ENCODE results near the gene STK16. TPM values are rescaled to one million over a fixed set of nuclear protein-coding genes. Genes with fewer than 3 reads are reported as not detected.

STK16 gene
- total and polyA plus RNA-seq, 2 of the 13 experiments (the other 11 are each of a cell fraction or from before 2014, with no cell fraction given) = 28.0 to 50.9 TPM

DNA sequence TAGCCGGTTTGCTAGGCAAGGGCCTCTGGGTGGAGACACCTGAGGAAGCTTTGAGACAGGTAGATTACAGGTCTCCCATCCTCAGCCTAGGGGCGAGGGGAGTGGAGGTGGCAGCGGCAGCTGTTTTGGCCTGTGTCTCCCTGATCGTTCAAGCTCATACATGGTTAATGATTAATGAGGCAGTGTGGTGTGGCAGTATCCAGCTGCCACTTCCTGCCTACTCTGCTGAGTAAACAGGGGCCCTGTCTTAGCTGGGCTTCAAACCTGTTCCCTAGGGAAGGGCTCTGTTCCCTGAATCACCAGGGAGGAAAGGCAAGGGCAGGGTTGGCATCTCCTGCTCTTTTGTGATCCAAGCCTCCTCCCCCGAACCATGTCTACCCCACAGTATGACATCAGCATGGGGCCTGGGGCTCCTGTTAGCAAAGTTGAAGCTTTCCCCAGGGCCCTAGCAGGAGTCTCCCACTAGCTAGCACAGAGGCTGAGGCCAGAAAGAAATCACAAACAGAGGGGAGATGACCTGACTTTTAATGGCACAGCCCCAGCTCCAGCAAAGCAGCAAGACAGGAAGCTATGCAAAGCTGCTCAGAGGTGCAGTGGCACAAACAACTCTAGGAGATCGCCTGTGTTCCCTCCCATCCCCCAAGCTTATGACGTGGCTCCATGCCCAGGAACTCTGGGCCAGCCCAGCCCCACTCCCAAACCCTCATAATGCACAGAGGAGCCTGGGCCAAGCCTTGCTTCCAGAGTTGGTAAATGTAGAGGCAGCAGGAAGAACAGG is 4.1 kb downstream of the STK16 start (continued):
- TF ChIP-seq HNF1B (CRISPR knock-in tag; IDR thresholded peaks at IDR 0.05) = peak; percentile 99
- no peak for TF ChIP-seq BATF2 (CRISPR knock-in tag; IDR thresholded peaks at IDR 0.05)
- TF ChIP-seq NFATC3 (CRISPR knock-in tag; IDR thresholded peaks at IDR 0.05) = no peak
- TF ChIP-seq, protein P1, sequence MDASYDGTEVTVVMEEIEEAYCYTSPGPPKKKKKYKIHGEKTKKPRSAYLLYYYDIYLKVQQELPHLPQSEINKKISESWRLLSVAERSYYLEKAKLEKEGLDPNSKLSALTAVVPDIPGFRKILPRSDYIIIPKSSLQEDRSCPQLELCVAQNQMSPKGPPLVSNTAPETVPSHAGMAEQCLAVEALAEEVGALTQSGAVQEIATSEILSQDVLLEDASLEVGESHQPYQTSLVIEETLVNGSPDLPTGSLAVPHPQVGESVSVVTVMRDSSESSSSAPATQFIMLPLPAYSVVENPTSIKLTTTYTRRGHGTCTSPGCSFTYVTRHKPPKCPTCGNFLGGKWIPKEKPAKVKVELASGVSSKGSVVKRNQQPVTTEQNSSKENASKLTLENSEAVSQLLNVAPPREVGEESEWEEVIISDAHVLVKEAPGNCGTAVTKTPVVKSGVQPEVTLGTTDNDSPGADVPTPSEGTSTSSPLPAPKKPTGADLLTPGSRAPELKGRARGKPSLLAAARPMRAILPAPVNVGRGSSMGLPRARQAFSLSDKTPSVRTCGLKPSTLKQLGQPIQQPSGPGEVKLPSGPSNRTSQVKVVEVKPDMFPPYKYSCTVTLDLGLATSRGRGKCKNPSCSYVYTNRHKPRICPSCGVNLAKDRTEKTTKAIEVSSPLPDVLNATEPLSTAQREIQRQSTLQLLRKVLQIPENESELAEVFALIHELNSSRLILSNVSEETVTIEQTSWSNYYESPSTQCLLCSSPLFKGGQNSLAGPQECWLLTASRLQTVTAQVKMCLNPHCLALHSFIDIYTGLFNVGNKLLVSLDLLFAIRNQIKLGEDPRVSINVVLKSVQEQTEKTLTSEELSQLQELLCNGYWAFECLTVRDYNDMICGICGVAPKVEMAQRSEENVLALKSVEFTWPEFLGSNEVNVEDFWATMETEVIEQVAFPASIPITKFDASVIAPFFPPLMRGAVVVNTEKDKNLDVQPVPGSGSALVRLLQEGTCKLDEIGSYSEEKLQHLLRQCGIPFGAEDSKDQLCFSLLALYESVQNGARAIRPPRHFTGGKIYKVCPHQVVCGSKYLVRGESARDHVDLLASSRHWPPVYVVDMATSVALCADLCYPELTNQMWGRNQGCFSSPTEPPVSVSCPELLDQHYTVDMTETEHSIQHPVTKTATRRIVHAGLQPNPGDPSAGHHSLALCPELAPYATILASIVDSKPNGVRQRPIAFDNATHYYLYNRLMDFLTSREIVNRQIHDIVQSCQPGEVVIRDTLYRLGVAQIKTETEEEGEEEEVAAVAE (CRISPR knock-in tag; IDR thresholded peaks at IDR 0.05; ENCODE audit: borderline replicate concordance) = peak; percentile 60; the same call in 1 of the 2 replicates
- TF ChIP-seq, protein P2, sequence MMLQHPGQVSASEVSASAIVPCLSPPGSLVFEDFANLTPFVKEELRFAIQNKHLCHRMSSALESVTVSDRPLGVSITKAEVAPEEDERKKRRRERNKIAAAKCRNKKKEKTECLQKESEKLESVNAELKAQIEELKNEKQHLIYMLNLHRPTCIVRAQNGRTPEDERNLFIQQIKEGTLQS (CRISPR knock-in tag; IDR thresholded peaks at IDR 0.05) = no peak
- TF ChIP-seq KMT2A (CRISPR knock-in tag; IDR thresholded peaks at IDR 0.05) = peak; percentile 48
- peak; percentile 85 for TF ChIP-seq ZMAT3 (CRISPR knock-in tag; conservative IDR thresholded peaks at IDR 0.05)
- no peak; the same call in 1 of the 2 replicates for TF ChIP-seq SRF (IDR thresholded peaks at IDR 0.05; ENCODE audit: low read depth, low read length)
- TF ChIP-seq ZNF33A (CRISPR knock-in tag; IDR thresholded peaks at IDR 0.05; ENCODE audit: borderline replicate concordance) = no peak
- no peak for TF ChIP-seq TRIM24 (CRISPR knock-in tag; IDR thresholded peaks at IDR 0.05)
- TF ChIP-seq ZNF775 (CRISPR knock-in tag; IDR thresholded peaks at IDR 0.05; ENCODE audit: borderline replicate concordance) = no peak; the same call in 1 of the 2 replicates
- TF ChIP-seq, protein P3, sequence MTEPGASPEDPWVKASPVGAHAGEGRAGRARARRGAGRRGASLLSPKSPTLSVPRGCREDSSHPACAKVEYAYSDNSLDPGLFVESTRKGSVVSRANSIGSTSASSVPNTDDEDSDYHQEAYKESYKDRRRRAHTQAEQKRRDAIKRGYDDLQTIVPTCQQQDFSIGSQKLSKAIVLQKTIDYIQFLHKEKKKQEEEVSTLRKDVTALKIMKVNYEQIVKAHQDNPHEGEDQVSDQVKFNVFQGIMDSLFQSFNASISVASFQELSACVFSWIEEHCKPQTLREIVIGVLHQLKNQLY (CRISPR knock-in tag; IDR thresholded peaks at IDR 0.05) = peak; percentile 59
- TF ChIP-seq GTF3A (CRISPR knock-in tag; conservative IDR thresholded peaks at IDR 0.05) = no peak
- TF ChIP-seq FOXK2 (IDR thresholded peaks at IDR 0.05) = peak; percentile 54; the same call in 1 of the 2 replicates
- TF ChIP-seq, protein P4, sequence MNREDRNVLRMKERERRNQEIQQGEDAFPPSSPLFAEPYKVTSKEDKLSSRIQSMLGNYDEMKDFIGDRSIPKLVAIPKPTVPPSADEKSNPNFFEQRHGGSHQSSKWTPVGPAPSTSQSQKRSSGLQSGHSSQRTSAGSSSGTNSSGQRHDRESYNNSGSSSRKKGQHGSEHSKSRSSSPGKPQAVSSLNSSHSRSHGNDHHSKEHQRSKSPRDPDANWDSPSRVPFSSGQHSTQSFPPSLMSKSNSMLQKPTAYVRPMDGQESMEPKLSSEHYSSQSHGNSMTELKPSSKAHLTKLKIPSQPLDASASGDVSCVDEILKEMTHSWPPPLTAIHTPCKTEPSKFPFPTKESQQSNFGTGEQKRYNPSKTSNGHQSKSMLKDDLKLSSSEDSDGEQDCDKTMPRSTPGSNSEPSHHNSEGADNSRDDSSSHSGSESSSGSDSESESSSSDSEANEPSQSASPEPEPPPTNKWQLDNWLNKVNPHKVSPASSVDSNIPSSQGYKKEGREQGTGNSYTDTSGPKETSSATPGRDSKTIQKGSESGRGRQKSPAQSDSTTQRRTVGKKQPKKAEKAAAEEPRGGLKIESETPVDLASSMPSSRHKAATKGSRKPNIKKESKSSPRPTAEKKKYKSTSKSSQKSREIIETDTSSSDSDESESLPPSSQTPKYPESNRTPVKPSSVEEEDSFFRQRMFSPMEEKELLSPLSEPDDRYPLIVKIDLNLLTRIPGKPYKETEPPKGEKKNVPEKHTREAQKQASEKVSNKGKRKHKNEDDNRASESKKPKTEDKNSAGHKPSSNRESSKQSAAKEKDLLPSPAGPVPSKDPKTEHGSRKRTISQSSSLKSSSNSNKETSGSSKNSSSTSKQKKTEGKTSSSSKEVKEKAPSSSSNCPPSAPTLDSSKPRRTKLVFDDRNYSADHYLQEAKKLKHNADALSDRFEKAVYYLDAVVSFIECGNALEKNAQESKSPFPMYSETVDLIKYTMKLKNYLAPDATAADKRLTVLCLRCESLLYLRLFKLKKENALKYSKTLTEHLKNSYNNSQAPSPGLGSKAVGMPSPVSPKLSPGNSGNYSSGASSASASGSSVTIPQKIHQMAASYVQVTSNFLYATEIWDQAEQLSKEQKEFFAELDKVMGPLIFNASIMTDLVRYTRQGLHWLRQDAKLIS (CRISPR knock-in tag; IDR thresholded peaks at IDR 0.05) = no peak; the same call in 1 of the 2 replicates
- TF ChIP-seq TCF7L2 (IDR thresholded peaks at IDR 0.05; ENCODE audit: low read depth, low read length) = no peak
